PC-9 (cell line): ENCODE measurements around the gene GOLT1A. TPM values are rescaled to one million over a fixed set of nuclear protein-coding genes. Genes with fewer than 3 reads are reported as not detected.
A peak's percentile ranks its signal among the peaks of the same experiment; 100 is the strongest.

Experiments used
- BruUV-seq: library from RNA; stranded (reverse); fragments of 400-500 nt; replicated peaks from 2 replicates; lab custom pipeline; 2021; lab: Mats Ljungman, UMichigan
- CTCF ChIA-PET: fragments of 300-600 bp; sonication (Branson Sonifier 250); formaldehyde crosslinking; loops from one replicate; lab custom pipeline; 2022; ENCODE audit warnings: antibody characterized with exemption; lab: Charles Lee
- POLR2A ChIA-PET: fragments of 300-600 bp; sonication (Branson Sonifier 250); formaldehyde crosslinking; loops from one replicate; lab custom pipeline; 2022; ENCODE audit warnings: antibody characterized with exemption; ENCODE audit not compliant: unreplicated experiment; lab: Charles Lee
- DNase-seq, 2 experiments: peaks; one replicate each; pipeline versions ENCODE4 v3.0.0 to v3.0.0-alpha.2; 2015 to 2022; ENCODE audit warnings: mixed read lengths in 1 of 2
- H2AFZ ChIP-seq: fragments of 200-600 bp; sonication (generic); 2 replicates; pipeline ENCODE4 v1.8.1; 2017; ENCODE audit warnings: antibody characterized with exemption
- H3F3A ChIP-seq: fragments of 200-600 bp; sonication (generic); 2 replicates; pipeline ENCODE4 v1.8.1; 2017; ENCODE audit warnings: antibody characterized with exemption, mild to moderate bottlenecking, low read depth; ENCODE audit not compliant: insufficient read depth
- H3K27ac ChIP-seq: fragments of 200-600 bp; sonication (generic); 2 replicates; pipeline ENCODE4 v1.6.1; 2016; ENCODE audit warnings: mixed run types
- H3K27me3 ChIP-seq: fragments of 200-600 bp; sonication (generic); 2 replicates; pipeline ENCODE4 v1.6.1; 2016; ENCODE audit warnings: low read depth, mixed run types; ENCODE audit not compliant: insufficient read depth
- H3K36me3 ChIP-seq: fragments of 200-600 bp; sonication (generic); 2 replicates; pipeline ENCODE4 v1.6.1; 2016; ENCODE audit warnings: low read depth, mixed run types
- H3K4me1 ChIP-seq: fragments of 200-600 bp; sonication (generic); replicated peaks from 2 replicates; pipeline ENCODE4 v1.6.1; 2016; ENCODE audit warnings: mixed run types; ENCODE audit not compliant: insufficient read depth
- H3K4me2 ChIP-seq: fragments of 200-600 bp; sonication (generic); 2 replicates; pipeline ENCODE4 v1.6.1; 2017; ENCODE audit warnings: mixed run types
- H3K4me3 ChIP-seq: fragments of 200-600 bp; sonication (generic); 2 replicates; pipeline ENCODE4 v1.6.1; 2016; ENCODE audit warnings: mixed run types
- H3K79me2 ChIP-seq: fragments of 200-600 bp; sonication (generic); 2 replicates; pipeline ENCODE4 v1.6.1; 2017; ENCODE audit warnings: low read depth, mixed run types
- H3K9me2 ChIP-seq: fragments of 200-600 bp; sonication (generic); 2 replicates; pipeline ENCODE4 v1.8.1; 2017; ENCODE audit warnings: mild to moderate bottlenecking; ENCODE audit not compliant: insufficient read depth
- H3K9me3 ChIP-seq: fragments of 200-600 bp; sonication (generic); 2 replicates; pipeline ENCODE4 v1.8.1; 2016; ENCODE audit warnings: low read depth; ENCODE audit not compliant: insufficient read depth
- H4K20me1 ChIP-seq: fragments of 200-600 bp; sonication (generic); 2 replicates; pipeline ENCODE4 v1.8.1; 2017; ENCODE audit not compliant: insufficient read depth
- CTCF ChIP-seq: fragments of 200-600 bp; sonication (generic); conservative IDR thresholded peaks from 2 replicates; pipeline ENCODE4 v1.6.1; 2017; ENCODE audit warnings: mixed run types, antibody characterized with exemption, mild to moderate bottlenecking, moderate library complexity
- EZH2 ChIP-seq: fragments of 200-600 bp; sonication (generic); IDR thresholded peaks from 2 replicates; pipeline ENCODE4 v1.8.0; 2017; ENCODE audit warnings: antibody characterized with exemption, low read depth
- intact Hi-C: fragments of 100-400 bp; cut with micrococcal nuclease; formaldehyde crosslinking; loops from one replicate; pipeline ENCODE4 v1.10.0; 2022; ENCODE audit not compliant: unreplicated experiment
- total RNA-seq: library from RNA; stranded (reverse); gene quantifications from 2 replicates; pipeline ENCODE4 v1.2.3, GENCODE V29; 2021

Gene GOLT1A
- total RNA-seq, 1 experiment from 2014 or later = 18.7 TPM

DNA sequence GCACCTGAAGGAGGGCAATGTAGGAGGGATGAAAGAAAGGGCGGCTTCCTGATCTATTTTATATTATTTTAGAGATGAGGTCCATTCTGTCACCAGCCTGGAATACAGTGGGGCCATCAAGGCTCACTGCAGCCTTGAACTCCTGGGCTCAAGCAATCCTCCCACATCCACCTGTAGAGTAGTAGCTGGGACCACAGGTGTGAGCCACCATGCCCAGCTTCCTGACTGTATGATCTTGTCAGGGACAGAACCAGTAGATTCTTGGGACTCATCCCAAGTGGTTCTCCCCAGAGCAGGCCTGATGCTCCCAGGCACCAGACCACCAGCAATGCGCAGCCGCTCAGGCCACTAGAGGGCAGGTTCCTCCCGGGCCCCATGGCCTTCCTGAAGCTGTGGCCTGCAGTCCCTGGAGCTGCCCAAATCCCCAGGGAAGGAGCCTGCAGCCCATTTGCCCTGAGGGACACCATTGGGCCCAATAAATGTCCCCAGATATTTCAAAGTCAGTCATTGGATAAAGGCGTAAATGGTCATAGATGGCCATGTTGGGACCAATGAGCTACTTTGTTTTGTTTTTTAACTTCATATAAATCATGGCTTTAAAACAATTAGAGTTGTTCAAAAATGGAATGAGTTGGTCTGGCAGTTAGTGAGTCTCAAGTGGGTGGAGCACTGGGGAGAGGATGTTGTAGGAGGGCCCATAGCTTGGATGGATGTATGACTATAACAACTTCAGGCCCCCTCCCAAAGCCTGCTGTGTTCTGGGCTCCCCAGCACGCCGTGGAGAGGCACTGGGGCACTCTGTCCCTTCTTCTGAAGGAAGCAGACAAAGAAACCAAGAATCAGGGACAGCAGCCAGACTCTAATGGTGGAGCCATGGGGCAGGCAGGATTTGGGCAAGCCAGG lies 44.7 kb upstream of the GOLT1A start:
- Histone ChIP-seq H3K79me2 (no peaks in the 10 kb centered on the region), H4K20me1 (no peaks in the 10 kb centered on the region), H3F3A (peaks cover 28% of the 10 kb centered on the region), H3K9me2 (no peaks in the 10 kb centered on the region), H3K27me3 (no peaks in the 10 kb centered on the region), H2AFZ (no peak overlapping the region), H3K36me3 (peaks cover 18% of the 10 kb centered on the region; the same call in 1 of the 2 replicates), H3K9me3 (no peaks in the 10 kb centered on the region), H3K27ac (no peak overlapping the region), H3K4me2 (no peak overlapping the region), H3K4me1 (peaks cover 26% of the 10 kb centered on the region), H3K4me3 (no peak overlapping the region)
- BruUV-seq = no TSS peak
- peak in 1 of 2 experiments; percentile 52 for DNase-seq
- ChIA-PET POLR2A (interaction anchor here (1.0 kb wide), 1 partner anchor 26 kb away, joined by 3 read pairs; no protein-coding TSS in a partner anchor), CTCF (interaction anchor here (0.7 to 1.3 kb wide), 3 partner anchors 17 to 99 kb away, joined by 4 to 13 read pairs (median 5); partner anchors contain the start of gene GOLT1A)
- intact Hi-C loops = loop anchor here (1.0 kb wide), 1 partner anchor 105 kb away; no protein-coding TSS in a partner anchor
- TF ChIP-seq EZH2 = no peak
- peak; percentile 75 for TF ChIP-seq CTCF

- no peak for DNase-seq
- Histone ChIP-seq H3F3A (peaks cover 28% of the 10 kb centered on the region), H3K36me3 (peaks cover 15% of the 10 kb centered on the region; the same call in 1 of the 2 replicates), H3K27me3 (no peaks in the 10 kb centered on the region), H2AFZ (no peak overlapping the region), H3K4me2 (no peak overlapping the region), H3K79me2 (no peaks in the 10 kb centered on the region), H3K4me3 (no peak overlapping the region), H3K9me3 (no peaks in the 10 kb centered on the region), H4K20me1 (no peaks in the 10 kb centered on the region), H3K4me1 (peaks cover 29% of the 10 kb centered on the region), H3K27ac (no peak overlapping the region), H3K9me2 (no peaks in the 10 kb centered on the region)
- POLR2A ChIA-PET = no interaction called here
- intact Hi-C loops = no loop called here
- CTCF ChIA-PET = no interaction called here
- no TSS peak for BruUV-seq
- TF ChIP-seq EZH2 (no peak), CTCF (no peak)
These were observed 43.7 kb upstream of the GOLT1A start for GRCh38 chr1:204257446-204257845.

- no peaks in the 10 kb centered on the region for H3K9me2 ChIP-seq
- intact Hi-C loops = no loop called here
- CTCF ChIA-PET = no interaction called here
- H2AFZ ChIP-seq = no peak overlapping the region
- no peak overlapping the region for H3K4me3 ChIP-seq
- H3K4me1 ChIP-seq = peaks cover 29% of the 10 kb centered on the region
- no TSS peak for BruUV-seq
- H3F3A ChIP-seq = peaks cover 28% of the 10 kb centered on the region
- no peak for DNase-seq
- H3K9me3 ChIP-seq = no peaks in the 10 kb centered on the region
- H3K27me3 ChIP-seq = no peaks in the 10 kb centered on the region
- H3K27ac ChIP-seq = no peak overlapping the region
- H3K36me3 ChIP-seq = peaks cover 15% of the 10 kb centered on the region; the same call in 1 of the 2 replicates
- no peaks in the 10 kb centered on the region for H4K20me1 ChIP-seq
- H3K79me2 ChIP-seq = no peaks in the 10 kb centered on the region
- no peak overlapping the region for H3K4me2 ChIP-seq
- TF ChIP-seq CTCF (no peak), EZH2 (no peak)
- POLR2A ChIA-PET = no interaction called here
These were observed 42.7 kb upstream of the GOLT1A start for GRCh38 chr1:204256531-204256930.
